Gastrocnemius medialis (tissue), 4 donors: ENCODE data around the gene ELL2. TPM values are rescaled to one million over a fixed set of nuclear protein-coding genes. Genes with fewer than 3 reads are reported as not detected.
"Not testable (repeated sequence)": the region's sequence is repeated elsewhere in the genome, so short reads cannot be mapped to it uniquely, and the experiment has no call there.

Experiments
- ATAC-seq, 2 donors: fragments of 150-250 bp; one replicate each; pipeline ENCODE4 v1.9.1; 2016
- DNase-seq, 2 donors: peaks; one replicate each; pipeline ENCODE4 v3.0.0-alpha.2; 2019
- H3K27ac ChIP-seq, 4 donors: fragments of 200-600 bp; sonication (generic); 1 replicate in 1 of 4; 2 replicates in 3 of 4; pipeline ENCODE4 v1.5.1; 2016 to 2018; ENCODE audit warnings: mild to moderate bottlenecking in 2 of 4, moderate library complexity in 1 of 4
- H3K27me3 ChIP-seq, 3 donors: fragments of 200-600 bp; sonication (generic) in 2 of 3; 1 replicate in 1 of 3; 2 replicates in 2 of 3; pipeline versions ENCODE4 v1.5.1 to v1.6.0; 2016 to 2019; ENCODE audit warnings: mild to moderate bottlenecking in 1 of 3, moderate library complexity in 1 of 3
- H3K36me3 ChIP-seq, 2 donors: fragments of 200-600 bp; sonication (generic) in 1 of 2; one replicate each; pipeline ENCODE4 v1.5.1; 2017 to 2018
- H3K4me1 ChIP-seq, 2 donors: fragments of 200-600 bp; sonication (generic) in 1 of 2; one replicate each; pipeline ENCODE4 v1.5.1; 2016 to 2017; ENCODE audit warnings: mild to moderate bottlenecking in 2 of 2
- H3K4me3 ChIP-seq, 4 donors: fragments of 200-600 bp; sonication (generic) in 3 of 4; 1 replicate in 1 of 4; 2 replicates in 3 of 4; pipeline ENCODE4 v1.5.1; 2016 to 2019; ENCODE audit warnings: mild to moderate bottlenecking in 2 of 4
- H3K9me3 ChIP-seq, 3 donors: fragments of 200-600 bp; sonication (generic) in 2 of 3; 1 replicate in 1 of 3; 2 replicates in 2 of 3; pipeline ENCODE4 v1.5.1; 2016 to 2019
- CTCF ChIP-seq, 5 experiments: fragments of 450-650 bp in 3 of 5; fragments of 200-600 bp in 2 of 5; sonication (generic) in 2 of 5; IDR thresholded peaks in 4 of 5; conservative IDR thresholded peaks in 1 of 5; 1 replicate in 4 of 5; 2 replicates in 1 of 5; pipeline ENCODE4 v1.5.1; 2016 to 2019; ENCODE audit warnings: antibody characterized with exemption in 5 of 5, mild to moderate bottlenecking in 3 of 5, moderate library complexity in 3 of 5
- POLR2A ChIP-seq, 2 donors: fragments of 450-650 bp; IDR thresholded peaks; one replicate each; pipeline ENCODE4 v1.6.1; 2017; ENCODE audit warnings: antibody characterized with exemption in 2 of 2, mild to moderate bottlenecking in 2 of 2, moderate library complexity in 2 of 2
- in situ Hi-C, 4 donors: fragments of 200-750 bp; cut with MboI; loops; one replicate each; pipeline versions ENCODE4 v1.15.0 to v1.8.0; 2017; ENCODE audit warnings: low sequenced_read_pairs in 4 of 4
- intact Hi-C: fragments of 100-400 bp; cut with DNase I; formaldehyde crosslinking; loops from one replicate; pipeline ENCODE4 v1.15.1; 2023; ENCODE audit warnings: low total_unique reads
- total RNA-seq, 4 donors: library from RNA; depleted of rRNA; stranded (reverse); fragments of >200 nt; gene quantifications; one replicate each; pipeline versions ENCODE4 v1.1.0 to v1.2.3, GENCODE V29; 2016

The ELL2 gene
- total RNA-seq, 4 donors from 2014 or later, result 35.2 to 64.5 (median 42.9) TPM

GRCh38 chr5:95872346-95873268, 89.0 kb downstream of the ELL2 start:
- ATAC-seq (peak; percentile 82 to 91), DNase-seq (peak; percentile 70 to 87)
- Histone ChIP-seq H3K4me1 (peaks cover 17 to 18% of the 10 kb centered on the region in 2 donors), H3K27ac (peak overlapping the region; percentile 57 to 78 (median 64)), H3K9me3 (no peaks in the 10 kb centered on the region), H3K4me3 (no peak overlapping the region), H3K36me3 (no peaks in the 10 kb centered on the region), H3K27me3 (no peaks in the 10 kb centered on the region)
- TF ChIP-seq CTCF (IDR thresholded peaks at IDR 0.05 in 4 of 5, conservative IDR thresholded peaks at IDR 0.05 in 1 of 5) (no peak), POLR2A (IDR thresholded peaks at IDR 0.05) (no peak)
- intact Hi-C loops (no loop called here), in situ Hi-C loops (loop anchor here in 3 of 4 donors (10.0 to 25.0 kb wide), 3 partner anchors 732 to 840 kb away; no protein-coding TSS in a partner anchor)

GRCh38 chr5:95871146-95871806, 90.4 kb downstream of the ELL2 start:
- Histone ChIP-seq H3K27ac (peak overlapping the region in 2 of 4 donors; percentile 74 to 77), H3K36me3 (no peaks in the 10 kb centered on the region)
- in situ Hi-C loops, result loop anchor here in 3 of 4 donors (10.0 to 25.0 kb wide), 3 partner anchors 734 to 841 kb away; no protein-coding TSS in a partner anchor

GRCh38 chr5:95870105-95870672, 91.5 kb downstream of the ELL2 start:
- TF ChIP-seq POLR2A (IDR thresholded peaks at IDR 0.05) (peak in 1 of 2 donors; percentile 27), CTCF (IDR thresholded peaks at IDR 0.05 in 4 of 5, conservative IDR thresholded peaks at IDR 0.05 in 1 of 5) (no peak)
- peak overlapping the region; percentile 46 to 77 (median 72) for H3K27ac ChIP-seq
- no peaks in the 10 kb centered on the region for H3K36me3 ChIP-seq
- no peaks in the 10 kb centered on the region for H3K27me3 ChIP-seq
- H3K9me3 ChIP-seq, result no peaks in the 10 kb centered on the region
- peak; percentile 57 to 67 for ATAC-seq
- in situ Hi-C loops (loop anchor here in 3 of 4 donors (10.0 to 25.0 kb wide), 3 partner anchors 735 to 842 kb away; no protein-coding TSS in a partner anchor), intact Hi-C loops (no loop called here)
- no peak overlapping the region for H3K4me3 ChIP-seq
- no peak for DNase-seq
- peaks cover 17 to 18% of the 10 kb centered on the region in 2 donors for H3K4me1 ChIP-seq

More at GRCh38 chr5:95871146-95871806, 90.4 kb downstream of the ELL2 start:
- no peaks in the 10 kb centered on the region for H3K9me3 ChIP-seq
- peak in 1 of 2 donors; percentile 8 for DNase-seq
- H3K27me3 ChIP-seq, result no peaks in the 10 kb centered on the region
- no peak overlapping the region for H3K4me3 ChIP-seq
- peaks cover 17 to 18% of the 10 kb centered on the region in 2 donors for H3K4me1 ChIP-seq
- TF ChIP-seq POLR2A (IDR thresholded peaks at IDR 0.05) (no peak), CTCF (IDR thresholded peaks at IDR 0.05 in 4 of 5, conservative IDR thresholded peaks at IDR 0.05 in 1 of 5) (no peak)
- ATAC-seq, result no peak
- intact Hi-C loops, result no loop called here

GRCh38 chr5:95869173-95869855, 92.3 kb downstream of the ELL2 start:
- Histone ChIP-seq H3K27ac (peak overlapping the region; percentile 46 to 77 (median 72)), H3K4me1 (peaks cover 17 to 18% of the 10 kb centered on the region in 2 donors)
- H3K4me3 ChIP-seq, H3K27me3 ChIP-seq, ATAC-seq, intact Hi-C loops, H3K36me3 ChIP-seq, H3K9me3 ChIP-seq, DNase-seq: not testable (repeated sequence)
- in situ Hi-C loops, result loop anchor here in 2 of 4 donors (10.0 to 25.0 kb wide), 3 partner anchors 465 to 843 kb away; no protein-coding TSS in a partner anchor
